ENCODE measurements around the gene MYL12B.

DNA sequence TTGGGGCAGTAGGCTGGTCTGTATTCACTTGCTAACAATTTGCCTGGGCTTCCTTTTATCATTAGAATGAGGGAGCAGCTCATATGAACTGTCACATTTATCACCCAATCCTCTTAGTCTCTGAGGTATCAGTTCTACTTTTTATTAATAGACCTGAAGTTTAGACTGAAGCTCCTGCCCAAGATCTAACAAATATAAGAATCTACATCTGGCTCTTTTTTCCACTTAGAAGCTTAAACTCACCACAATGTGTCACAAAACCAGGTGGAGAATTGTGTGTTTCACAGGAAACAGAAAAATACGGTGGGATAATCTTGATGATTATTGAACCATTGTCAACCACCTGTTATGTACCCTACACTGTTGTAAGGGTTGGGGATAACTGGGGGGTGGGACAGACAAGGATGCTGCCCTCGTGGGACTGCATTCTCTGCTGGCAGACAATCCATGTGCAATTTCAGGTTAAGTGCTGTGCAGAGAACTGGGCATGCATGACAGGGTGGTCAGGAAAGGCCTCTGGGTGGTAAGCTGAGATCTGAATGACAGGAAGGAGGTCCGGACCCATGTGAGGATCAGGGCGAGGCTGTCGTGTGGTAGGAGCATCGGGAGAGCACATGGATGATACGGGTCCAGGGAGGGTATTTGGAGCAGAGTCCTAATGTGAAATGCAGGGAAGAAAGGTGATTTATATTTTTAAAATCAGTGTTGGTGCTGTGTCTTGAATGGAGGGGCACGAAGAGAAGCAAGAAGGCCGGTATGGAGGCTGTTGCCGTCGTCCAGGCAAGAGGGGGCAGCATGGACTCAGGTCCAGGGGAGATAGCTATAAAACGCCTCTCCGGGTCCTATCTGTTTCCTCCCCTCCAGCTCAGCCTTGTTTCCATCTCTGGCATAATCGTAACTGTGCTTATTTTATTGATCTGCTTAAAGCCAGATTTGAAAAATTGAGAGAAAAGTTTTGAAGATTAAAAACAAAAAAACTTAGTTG is 17.6 kb downstream of the MYL12B start:
- TF ChIP-seq CTCF (IDR thresholded peaks at IDR 0.05): no peak
- no peak for TF ChIP-seq POLR2A (IDR thresholded peaks at IDR 0.05)
